Lung (tissue), 12 donors: ENCODE results near the gene ATG5. TPM values are rescaled to one million over a fixed set of nuclear protein-coding genes. Genes with fewer than 3 reads are reported as not detected.

Experiments used
- ATAC-seq: fragments of 200-7000 bp; cut with Tn5 transposase; one replicate; pipeline ENCODE4 v1.9.1; 2020; ENCODE audit warnings: moderate number of reproducible peaks; ENCODE audit not compliant: insufficient read depth, low FRiP score
- DNase-seq, 3 donors: peaks; one replicate each; pipeline ENCODE4 v3.0.0-alpha.2; 2013 to 2017
- H3K27ac ChIP-seq, 2 donors: one replicate each; pipeline ENCODE4 v1.5.1; 2013; ENCODE audit warnings: mild to moderate bottlenecking in 2 of 2, moderate library complexity in 2 of 2, control low read depth in 1 of 2, inconsistent platforms in 1 of 2, low read depth in 1 of 2, low read length in 1 of 2
- H3K27me3 ChIP-seq, 3 donors: one replicate each; pipeline ENCODE4 v1.5.1; 2013; ENCODE audit warnings: low read length in 2 of 3; ENCODE audit not compliant: control insufficient read depth in 3 of 3, insufficient read depth in 3 of 3
- H3K36me3 ChIP-seq, 4 donors: one replicate each; pipeline ENCODE4 v1.5.1; 2013; ENCODE audit warnings: low read length in 4 of 4, mild to moderate bottlenecking in 1 of 4, moderate library complexity in 1 of 4; ENCODE audit not compliant: control insufficient read depth in 4 of 4, insufficient read depth in 4 of 4
- H3K4me1 ChIP-seq, 5 donors: one replicate each; pipeline ENCODE4 v1.5.1; 2013; ENCODE audit warnings: low read length in 5 of 5, mild to moderate bottlenecking in 2 of 5, moderate library complexity in 1 of 5; ENCODE audit not compliant: control insufficient read depth in 5 of 5, insufficient read depth in 5 of 5
- H3K4me3 ChIP-seq: one replicate; pipeline ENCODE4 v1.5.1; 2013; ENCODE audit warnings: mild to moderate bottlenecking, control low read depth, moderate library complexity
- H3K9ac ChIP-seq, 2 donors: one replicate each; pipeline ENCODE4 v1.5.1; 2013; ENCODE audit warnings: low read length in 2 of 2, control low read depth in 1 of 2; ENCODE audit not compliant: insufficient read depth in 1 of 2
- H3K9me3 ChIP-seq, 4 donors: one replicate each; pipeline ENCODE4 v1.5.1; 2013; ENCODE audit warnings: low read length in 3 of 4, mild to moderate bottlenecking in 1 of 4, moderate library complexity in 1 of 4; ENCODE audit not compliant: control insufficient read depth in 4 of 4, insufficient read depth in 3 of 4
- CTCF ChIP-seq: IDR thresholded peaks from 2 replicates; pipeline ENCODE4 v1.5.1; 2012; ENCODE audit warnings: mild to moderate bottlenecking; ENCODE audit errors: control extremely low read depth, extremely low read depth
- WGBS, 2 donors: extraction: QIAGEN DNeasy Blood & Tissue Kit; methylation state at CpG; one replicate each; pipeline ENCODE4 v1.1.7; 2013; 5-methylcytosine and 5-hydroxymethylcytosine counted together
- polyA plus RNA-seq, 2 donors: library from polyadenylated mRNA; stranded (reverse); fragments of 200-250 nt; gene quantifications; one replicate each; pipeline ENCODE4 v1.2.1, GENCODE V29; 2013
- total RNA-seq, 2 donors: library from RNA; depleted of rRNA in 1 of 2; stranded (reverse); fragments of >200 nt in 1 of 2; gene quantifications; one replicate each; pipeline ENCODE4 v1.2.1, GENCODE V29; 2014 to 2021
- donor health status: control.
- donor health status: control.
- donor health status: Bipolar disorder and iron deficiency.
- donor health status: healthy.
- donor health status: DM: yes; HTN: yes; CAD: no.

ATG5 gene
- total and polyA plus RNA-seq, 4 donors = 15.0 to 54.2 (median 22.3) TPM

DNA sequence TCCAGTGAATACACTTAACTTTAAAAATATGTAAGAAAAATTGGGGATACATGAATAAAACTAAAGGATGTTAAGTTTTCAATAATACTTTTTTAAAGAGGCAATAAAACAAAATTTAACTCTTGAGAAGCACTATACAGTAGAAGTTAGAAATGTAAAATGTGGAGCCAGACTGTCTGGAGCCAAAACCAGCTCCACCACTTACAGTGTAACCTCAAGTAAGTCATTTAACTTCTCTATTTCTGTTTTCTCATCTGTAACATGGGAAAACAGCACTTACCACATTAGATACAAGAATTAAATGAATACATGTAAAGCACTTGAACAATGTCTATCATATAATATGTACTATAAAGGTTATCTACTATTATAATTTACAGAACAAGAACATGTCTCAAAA is 6.7 kb downstream of the ATG5 start:
- Histone ChIP-seq H3K27ac (no peak overlapping the region), H3K9ac (no peak overlapping the region), H3K4me3 (no peak overlapping the region), H3K9me3 (no peaks in the 10 kb centered on the region), H3K27me3 (no peaks in the 10 kb centered on the region), H3K36me3 (peaks cover 0 to 5% (median under 1%) of the 10 kb centered on the region in 4 donors), H3K4me1 (peaks cover 0 to 8% (median 0%) of the 10 kb centered on the region in 5 donors)
- DNase-seq (peak in 1 of 3 donors; percentile 14), ATAC-seq (no peak)
- TF ChIP-seq CTCF = no peak

DNA sequence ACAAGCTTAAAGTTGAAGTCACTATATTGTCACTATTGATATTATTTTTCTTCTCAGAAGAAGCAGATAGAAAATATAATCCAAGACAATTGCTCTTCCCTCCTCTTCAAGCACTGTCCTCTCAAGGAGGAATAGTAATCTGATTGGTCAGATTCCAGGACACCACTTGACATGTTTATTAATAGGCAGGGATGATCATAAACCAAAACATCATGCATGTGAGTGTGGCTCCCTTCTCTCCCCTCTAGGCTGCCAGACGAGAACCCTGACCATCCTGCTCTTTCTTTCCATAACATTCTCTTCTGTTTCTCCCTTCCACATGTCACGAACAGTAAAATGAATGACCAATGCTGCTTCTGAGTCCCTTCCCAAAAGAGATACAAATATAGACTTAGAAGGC is 7.5 kb downstream of the ATG5 start:
- whole genome bisulfite sequencing, 2 donors = 73 to 77% methylated on average over 2 of the region's 2 CpGs
- H3K4me3 ChIP-seq = no peak overlapping the region
- no peaks in the 10 kb centered on the region for H3K27me3 ChIP-seq
- H3K27ac ChIP-seq = no peak overlapping the region
- no peak for DNase-seq
- no peak for TF ChIP-seq CTCF
- H3K9ac ChIP-seq = no peak overlapping the region
- peaks cover 0 to 5% (median 1%) of the 10 kb centered on the region in 4 donors for H3K36me3 ChIP-seq
- peaks cover 0 to 6% (median 0%) of the 10 kb centered on the region in 5 donors for H3K4me1 ChIP-seq
- no peak for ATAC-seq
- no peaks in the 10 kb centered on the region for H3K9me3 ChIP-seq

- H3K9me3 ChIP-seq = no peaks in the 10 kb centered on the region
- WGBS, 2 donors = 91 to 92% methylated on average over 3 of the region's 3 CpGs
Measured at GRCh38 chr6:106316375-106316766, 9.2 kb downstream of the ATG5 start.

More at GRCh38 chr6:106316375-106316766, 9.2 kb downstream of the ATG5 start:
- Histone ChIP-seq H3K4me3 (no peak overlapping the region), H3K36me3 (peaks cover 0 to 6% (median 3%) of the 10 kb centered on the region in 4 donors), H3K9ac (no peak overlapping the region), H3K4me1 (peaks cover 0 to 6% (median 0%) of the 10 kb centered on the region in 5 donors), H3K27me3 (no peaks in the 10 kb centered on the region), H3K27ac (no peak overlapping the region)
- ATAC-seq = no peak
- no peak for DNase-seq
- no peak for TF ChIP-seq CTCF
